HG02852 (cell line): ENCODE measurements around the gene WDR45.

ENCODE experiments used
- ATAC-seq: cut with Tn5 transposase; IDR thresholded peaks from one replicate; pipeline ENCODE4 v1.9.1; 2021; ENCODE audit warnings: mild to moderate bottlenecking, moderate library complexity; ENCODE audit not compliant: unreplicated experiment

Gene WDR45

DNA sequence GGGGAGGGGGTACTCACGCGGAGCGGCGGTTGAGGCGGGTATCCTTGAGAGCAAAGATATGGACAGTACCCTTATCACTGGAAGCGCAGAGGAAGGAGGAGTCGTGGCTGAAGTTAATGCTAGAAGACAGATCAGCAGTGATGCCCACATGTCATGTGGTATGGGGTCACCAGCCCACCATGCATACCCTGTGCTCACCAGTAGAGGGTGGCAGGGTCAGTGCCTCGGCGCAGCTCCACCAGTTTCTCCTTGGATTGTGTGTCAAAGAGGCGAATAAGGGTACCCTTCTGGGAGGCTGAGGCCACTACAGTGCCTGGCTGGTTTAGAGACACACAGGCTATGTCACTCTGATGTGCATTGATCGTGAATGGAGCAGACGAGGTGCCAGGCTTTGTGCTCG lies 4.3 kb downstream of the WDR45 start:
- no peak for ATAC-seq

DNA sequence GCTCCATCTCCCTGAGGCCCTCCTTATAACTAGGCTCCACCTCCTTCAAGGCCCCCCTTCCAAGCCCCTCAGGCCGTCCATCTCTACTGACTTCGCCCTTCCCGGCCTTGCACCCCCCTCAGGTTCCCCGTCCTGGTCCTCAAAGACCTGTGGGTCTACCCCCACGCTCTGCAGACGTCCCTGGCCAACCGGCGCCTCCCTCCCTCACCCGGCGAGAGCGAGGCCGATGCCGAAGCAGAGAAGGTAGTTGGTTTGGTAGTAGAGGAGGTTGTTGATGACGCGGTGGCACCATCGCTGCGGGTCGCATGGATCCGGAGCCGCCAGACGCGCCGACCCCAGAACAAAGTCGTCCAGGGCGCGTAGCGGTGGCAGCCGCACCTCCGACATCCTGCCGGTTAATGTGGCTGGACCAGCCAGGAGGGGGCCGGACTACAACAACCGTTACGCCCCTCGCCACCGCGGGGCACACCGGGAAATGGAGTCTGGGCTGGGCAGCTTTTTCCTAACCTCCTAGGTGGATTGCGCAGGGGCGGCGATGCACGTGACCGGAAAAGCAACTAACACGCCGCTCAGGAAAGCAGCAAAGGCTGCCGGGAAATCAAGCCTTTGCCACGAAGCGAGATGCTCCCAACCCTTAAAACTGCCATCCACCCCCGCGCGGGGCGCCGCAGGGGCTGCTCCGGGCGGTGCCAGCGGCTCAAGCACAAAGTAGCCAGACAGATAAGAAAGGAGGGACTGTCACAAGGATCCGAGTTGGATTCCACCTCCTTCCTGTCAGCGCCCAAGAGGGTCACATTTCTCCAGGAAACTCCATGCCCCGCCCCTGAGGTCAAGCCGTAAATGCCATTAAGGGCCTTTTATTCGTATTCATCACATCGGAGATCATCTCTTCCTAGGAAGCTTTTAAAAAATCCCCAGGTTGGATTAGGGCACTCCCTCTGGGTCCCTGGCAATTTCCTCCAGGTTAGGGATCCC lies 5.8 kb downstream of the WDR45 start, which contains the start of gene PRAF2:
PRAF2 (minus strand) TSS at position 402 of the 975 bp plus-strand sequence; CDS start at position 387, 15 bp downstream.
- peak; percentile 86 for ATAC-seq

DNA sequence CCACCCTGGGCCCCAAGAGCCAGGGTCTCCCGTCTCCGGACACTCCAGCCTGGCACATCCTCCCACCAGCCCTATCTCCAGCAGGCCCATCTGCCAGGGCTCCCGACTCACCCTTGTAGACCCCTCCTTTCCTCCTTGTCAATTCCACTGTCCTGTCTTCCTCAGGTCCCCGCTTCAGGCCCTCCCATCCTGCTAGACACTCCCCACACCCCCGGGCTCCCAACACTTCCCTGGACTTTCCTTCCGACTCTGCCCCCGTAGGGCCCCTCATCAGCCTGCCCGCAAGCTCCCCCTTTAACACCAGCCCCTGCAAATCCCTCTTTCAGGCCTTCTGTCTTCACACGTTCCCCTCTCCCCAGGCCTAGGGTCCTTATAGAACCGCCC lies 7.0 kb downstream of the WDR45 start:
- ATAC-seq: no peak

DNA sequence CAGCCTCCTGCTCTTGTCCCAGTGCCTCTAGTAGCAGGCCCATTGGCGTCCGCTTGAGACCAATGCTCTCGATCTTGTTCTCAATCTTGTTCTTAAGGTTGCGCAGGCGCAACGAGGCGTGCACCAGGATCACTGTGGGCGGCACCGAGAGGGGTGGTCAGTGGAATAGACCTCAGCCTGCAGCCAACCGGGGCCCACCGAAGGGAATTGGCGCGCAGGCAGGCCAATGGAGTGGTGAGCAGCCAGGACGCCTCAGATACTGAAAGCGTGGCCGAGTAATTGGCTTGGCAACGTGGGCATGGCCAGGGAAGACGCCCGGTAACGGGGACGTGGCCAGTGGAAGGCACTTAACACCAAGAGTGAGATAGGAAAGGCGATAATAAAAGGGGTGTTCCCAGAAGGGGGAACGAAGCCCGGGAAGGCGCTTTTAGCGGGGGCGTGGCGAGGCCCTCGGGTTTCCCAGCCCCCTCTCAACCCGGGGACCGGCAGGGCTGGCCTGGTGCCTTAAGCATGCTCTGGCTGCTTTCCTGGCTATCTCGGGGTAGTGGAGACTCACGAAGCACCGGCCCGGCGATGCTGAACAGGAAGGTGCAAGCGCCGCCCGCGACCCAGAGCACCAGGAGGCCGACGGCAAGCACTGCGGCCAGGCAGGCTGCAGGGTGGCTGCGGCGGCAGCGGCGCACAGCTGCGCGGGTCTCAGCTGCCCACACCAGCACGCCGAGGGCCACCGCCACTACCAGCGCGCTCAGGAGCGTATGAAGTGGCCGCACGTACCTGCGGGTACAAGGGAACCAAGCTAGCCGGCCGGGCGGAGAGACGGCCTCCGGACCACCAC lies 7.6 kb downstream of the WDR45 start:
- no peak for ATAC-seq

DNA sequence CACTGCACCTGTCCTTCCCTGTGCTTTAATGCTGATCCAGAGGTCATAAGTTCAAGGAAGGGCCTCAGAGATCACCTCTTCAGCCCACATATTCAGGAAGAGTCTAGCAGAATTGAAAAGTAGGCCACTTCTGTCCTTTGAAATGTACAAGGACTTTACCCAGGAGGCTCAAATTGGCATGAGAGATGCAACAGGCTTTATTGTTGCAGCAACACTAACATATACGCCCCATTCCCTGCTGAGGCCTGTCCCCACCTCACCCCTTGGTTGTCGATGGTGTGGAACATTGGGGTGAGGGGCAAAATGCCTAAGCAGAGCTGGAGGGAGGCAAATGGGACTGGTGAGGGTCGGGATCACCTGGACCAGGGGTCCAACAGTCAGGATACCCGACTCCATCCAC lies 8.7 kb downstream of the WDR45 start:
- ATAC-seq: no peak

DNA sequence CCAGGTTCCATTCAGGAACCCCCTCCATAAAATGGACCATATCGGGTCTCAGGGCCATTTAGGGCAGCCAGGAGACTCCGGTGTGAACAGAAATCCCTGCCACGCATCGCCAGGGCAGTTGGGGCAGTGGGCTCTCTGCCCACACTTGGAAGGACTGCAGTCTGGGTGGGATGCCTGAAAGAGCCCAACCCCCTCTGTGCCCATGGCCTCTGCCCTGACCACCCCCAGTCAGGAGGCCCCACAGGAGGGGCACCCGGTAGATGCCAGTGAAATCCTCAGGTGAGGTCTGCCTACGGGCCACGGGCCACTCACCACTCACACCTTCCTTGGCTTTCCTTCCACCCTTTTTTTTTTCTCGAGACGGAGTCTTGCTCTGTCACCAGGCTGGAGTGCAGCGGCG lies 10.6 kb downstream of the WDR45 start:
- ATAC-seq: no peak

DNA sequence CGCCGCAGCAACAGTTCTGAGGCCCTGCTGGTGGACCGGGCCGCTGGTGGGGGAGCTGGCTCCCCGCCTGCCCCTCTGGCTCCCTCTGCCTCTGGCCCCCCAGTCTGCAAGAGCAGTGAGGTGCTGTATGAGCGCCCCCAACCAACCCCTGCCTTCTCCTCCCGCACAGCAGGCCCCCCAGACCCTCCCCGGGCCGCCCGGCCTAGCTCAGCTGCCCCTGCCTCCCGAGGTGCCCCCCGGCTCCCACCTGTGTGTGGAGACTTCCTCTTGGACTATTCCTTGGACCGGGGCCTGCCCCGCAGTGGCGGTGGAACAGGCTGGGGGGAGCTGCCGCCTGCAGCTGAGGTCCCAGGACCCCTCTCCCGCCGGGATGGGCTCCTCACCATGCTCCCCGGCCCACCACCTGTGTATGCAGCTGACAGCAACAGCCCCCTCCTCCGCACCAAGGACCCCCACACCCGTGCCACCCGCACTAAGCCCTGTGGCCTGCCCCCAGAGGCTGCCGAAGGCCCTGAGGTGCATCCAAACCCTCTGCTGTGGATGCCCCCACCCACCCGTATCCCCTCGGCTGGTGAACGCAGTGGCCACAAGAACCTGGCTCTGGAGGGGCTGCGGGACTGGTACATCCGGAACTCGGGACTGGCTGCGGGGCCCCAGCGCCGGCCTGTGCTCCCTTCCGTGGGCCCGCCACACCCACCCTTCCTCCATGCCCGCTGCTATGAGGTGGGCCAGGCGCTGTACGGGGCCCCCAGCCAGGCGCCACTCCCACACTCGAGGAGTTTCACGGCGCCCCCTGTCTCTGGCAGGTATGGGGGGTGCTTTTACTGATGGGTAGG lies 12.2 kb downstream of the WDR45 start:
- ATAC-seq: no peak

DNA sequence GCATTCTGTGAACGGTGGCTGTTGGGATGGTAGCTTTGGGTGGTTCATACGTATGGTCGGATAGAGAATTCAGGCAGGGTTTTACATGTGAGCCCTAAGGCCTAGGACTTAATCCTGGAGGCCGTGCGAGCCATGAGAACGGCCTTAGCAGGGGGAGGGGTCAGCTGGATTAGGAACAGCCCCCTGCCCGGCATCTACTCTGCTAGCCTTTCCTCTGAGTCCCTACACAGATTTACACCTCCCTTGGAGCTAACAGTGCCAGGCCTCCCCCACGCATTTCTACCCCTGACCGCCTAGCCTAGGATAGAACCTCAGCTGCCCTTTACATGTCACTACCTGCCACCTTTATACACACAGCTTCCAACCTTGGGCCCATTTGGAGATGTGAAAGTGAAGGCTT lies 13.0 kb downstream of the WDR45 start:
- no peak for ATAC-seq

DNA sequence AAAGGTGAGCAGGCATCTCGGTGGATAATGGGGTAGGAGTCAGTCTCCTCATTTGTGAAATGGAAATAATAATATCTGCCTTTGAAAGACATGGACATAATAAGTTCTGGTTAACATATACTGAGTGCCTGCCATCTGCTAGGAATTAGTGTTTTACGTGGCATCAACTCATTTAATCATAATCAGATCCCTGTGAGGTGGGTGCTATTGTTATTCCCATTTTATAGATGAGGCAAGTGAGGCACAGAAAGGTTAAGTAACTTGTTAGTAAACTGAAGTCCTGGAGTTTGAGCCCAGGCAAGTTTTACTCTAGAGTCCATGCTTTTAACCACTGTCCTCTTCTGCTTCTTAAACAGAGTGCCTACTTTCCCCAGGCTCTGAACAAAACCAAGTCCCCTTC lies 13.4 kb downstream of the WDR45 start:
- no peak for ATAC-seq

DNA sequence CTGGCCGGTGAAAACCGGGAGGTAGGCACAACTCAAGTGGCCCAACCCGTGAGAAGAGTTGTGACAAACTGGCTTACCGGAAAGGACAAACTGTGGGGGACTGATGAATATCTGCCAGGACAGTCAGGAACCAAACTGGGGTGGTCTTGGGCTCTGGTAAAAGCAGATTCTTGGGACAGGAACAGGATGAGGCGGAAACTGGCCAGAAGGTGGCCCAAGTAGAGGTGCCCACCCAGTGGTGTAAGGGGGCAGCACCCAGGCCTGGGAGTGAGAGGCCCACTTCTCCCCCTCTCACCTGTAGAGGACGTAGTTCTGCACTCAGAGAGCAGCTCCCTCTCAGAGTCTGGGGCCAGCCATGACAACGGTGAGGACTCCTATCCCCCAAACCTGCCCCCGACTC lies 15.0 kb downstream of the WDR45 start:
- ATAC-seq: no peak

DNA sequence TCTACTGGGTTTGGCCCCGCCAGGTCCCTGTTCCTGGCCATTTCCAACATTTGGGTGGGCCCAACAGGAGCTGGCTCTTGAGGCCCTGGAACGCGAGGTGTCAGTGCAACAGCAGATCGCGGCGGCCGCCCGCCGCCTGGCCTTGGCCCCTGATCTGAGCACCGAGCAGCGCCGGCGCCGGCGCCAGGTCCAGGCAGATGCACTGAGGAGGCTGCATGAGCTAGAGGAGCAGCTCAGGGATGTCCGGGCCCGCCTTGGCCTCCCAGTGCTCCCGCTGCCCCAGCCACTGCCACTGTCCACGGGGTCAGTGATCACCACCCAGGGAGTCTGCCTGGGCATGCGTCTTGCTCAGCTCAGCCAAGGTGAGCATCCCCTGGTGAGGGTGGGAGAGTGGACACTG lies 15.4 kb downstream of the WDR45 start:
- no peak for ATAC-seq

DNA sequence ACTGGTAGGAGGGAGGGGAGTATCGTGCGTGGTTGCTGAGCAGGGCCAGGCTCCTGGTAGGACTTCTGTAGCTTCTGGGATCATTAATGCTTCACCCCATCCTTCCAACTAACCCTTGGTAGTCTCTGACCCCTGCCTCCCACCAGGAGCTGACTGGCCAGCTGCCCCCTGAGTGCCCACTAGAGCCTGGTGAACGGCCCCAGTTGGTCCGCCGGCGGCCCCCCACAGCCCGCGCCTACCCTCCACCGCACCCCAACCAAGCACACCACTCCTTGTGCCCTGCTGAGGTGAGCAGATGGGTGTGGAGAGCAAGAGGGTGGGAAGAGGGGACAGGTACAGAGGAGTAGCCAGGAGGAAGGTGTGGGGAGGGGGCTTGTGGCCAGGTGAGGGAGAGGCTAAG lies 16.0 kb downstream of the WDR45 start:
- ATAC-seq: no peak

DNA sequence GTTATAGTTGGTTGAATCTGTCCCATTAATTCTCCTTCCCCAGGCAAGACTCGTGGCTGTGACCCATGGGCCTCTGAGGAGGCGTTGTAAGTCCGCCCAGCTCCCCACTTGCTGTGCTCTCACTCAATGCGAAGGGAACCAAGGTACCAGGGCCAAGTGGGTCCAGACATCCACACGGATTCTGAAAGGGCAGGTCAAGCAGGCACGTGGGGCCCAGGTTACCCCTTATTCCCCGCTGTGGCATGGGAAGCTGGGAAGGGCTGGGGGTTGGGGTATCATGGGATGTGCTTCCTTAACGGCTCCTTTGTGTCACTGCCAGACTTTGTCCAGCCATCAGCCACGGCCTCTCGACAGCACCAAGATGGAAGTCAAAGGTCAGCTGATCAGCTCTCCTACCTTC lies 17.8 kb downstream of the WDR45 start:
- no peak for ATAC-seq

DNA sequence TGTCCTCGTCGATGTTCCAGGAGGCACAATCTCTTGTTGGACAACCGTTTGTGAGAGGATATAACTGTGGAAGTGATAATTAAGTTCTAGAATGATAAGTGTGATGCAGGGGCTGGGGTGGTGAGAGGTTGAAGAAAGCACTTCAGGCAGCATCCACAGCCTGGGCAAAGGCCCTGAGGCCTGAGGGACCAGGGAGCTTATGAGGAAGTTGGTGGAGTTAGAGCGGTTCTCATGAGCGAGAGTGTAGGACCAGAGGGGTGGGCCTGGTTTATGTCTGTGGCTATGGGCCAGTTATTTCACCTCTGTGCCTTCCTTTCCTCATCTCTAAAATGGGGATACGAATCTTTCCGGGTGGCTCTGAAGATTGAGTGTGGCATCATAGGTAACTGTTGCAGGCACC lies 18.2 kb downstream of the WDR45 start:
- no peak for ATAC-seq

DNA sequence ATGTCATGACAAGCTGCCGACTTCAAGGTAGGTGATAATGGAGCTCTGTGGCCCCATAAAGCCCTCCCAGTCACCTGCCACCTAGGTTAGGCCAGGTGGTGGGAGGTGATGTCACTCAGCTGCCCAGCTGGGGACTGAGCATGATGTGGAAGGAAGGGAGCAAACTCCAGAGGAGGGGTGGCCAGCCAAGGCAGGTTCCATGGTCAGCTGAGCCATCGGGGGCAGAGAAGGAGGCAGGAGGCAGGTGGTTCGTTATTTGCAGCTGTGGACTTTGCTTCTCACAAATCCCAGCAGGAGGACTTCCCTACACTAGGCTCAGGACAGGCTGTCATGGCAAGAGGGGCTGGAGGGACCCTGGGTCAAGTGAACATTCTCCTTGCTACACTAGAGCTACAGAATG lies 18.8 kb downstream of the WDR45 start:
- ATAC-seq: no peak

DNA sequence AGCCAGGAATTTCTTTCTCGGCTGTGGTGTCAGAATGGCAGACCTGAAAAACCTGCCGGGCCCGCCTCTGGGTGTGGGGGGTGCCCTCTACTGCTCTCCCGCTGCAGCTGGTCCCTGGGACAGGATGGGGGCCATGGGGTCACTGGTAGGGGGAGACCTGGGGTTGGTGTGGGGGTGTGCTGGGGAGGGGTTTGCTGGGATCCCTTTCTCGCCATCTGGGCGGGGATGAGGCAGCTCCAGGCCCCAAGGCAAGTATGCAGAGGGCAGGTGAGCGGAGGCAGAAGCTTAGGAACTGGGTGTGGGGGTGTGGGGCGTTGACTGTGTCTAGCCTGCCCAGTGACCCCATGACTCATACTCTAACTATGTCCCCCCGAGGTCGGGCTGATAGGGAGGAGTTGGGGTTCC lies 20.0 kb downstream of the WDR45 start:
- no peak for ATAC-seq

DNA sequence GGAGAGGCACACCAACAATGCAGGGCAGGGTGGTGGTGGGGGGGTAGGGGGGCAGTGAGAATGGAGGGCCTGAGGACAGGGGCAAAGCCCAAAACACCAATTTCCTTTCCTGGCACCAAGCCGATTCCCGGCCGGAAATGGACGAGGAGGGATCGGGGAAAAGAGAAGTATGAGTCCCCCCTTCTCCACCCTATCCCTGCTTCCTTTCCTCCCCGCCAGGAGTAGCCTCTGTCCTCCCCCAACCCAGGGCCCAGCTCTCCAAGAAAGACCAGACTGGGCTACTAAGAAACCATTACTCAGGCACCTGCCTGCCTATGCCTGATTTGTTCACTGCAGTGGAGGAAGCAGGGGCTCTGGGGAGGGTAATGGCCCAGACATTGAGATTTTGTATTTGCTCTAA lies 20.5 kb downstream of the WDR45 start:
- no peak for ATAC-seq

DNA sequence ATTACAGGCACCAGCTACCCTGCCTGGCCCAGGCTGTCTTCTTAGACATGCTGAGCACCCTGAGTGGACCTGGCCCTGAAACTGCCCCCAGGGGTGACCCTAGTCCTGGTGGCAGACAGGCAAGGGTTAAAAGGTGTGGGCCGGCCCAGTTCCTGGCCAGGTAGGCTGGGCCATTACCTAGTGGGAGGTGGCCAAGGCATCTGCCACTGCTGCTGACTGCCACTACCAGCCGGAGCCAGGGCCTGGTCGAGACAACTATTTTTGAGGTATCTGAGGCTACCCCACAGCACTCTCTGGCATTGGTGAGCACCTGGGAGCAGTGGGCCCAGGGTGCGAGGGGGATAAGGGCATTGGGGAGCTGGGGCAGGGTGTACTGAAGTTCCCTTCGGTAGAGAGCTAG lies 20.9 kb downstream of the WDR45 start, which contains the start of gene CCDC120:
CCDC120 (plus strand) TSS at position 206 of the 400 bp plus-strand sequence. CDS start 3,043 bp downstream, outside the sequence.
- ATAC-seq: no peak

DNA sequence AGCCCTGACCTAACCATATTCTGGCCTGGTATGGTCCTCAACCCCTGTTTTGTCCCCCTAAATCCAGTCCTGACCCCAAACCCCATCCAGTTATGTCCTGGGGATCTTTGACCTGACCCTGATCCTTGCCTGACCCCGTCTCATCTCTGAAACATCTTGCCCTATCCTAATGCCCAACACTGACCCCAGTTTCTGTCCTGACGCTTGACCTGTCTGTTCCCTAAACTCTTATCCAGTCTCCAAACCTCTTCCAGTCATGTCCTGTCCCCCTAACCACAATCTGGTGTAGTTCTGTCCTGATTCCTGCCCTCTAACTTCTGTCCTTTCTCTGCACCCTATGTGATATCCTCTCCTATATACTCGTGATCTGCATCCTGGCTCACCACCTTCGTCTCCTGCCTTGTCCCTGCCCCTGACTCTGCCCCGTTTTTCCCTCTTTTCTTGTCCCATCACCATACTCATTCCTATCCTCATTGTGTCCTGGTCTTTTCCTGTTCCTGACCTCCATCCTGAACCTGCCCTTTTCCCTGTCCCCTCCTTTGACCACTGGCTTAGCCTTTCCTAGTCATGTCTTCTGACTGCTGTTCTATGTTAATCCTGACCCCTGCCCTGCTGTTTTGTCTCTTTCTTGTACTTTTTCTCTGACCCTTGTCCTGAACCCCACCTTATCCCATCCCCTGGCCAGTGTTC lies 25.5 kb downstream of the WDR45 start:
- no peak for ATAC-seq
